ENCODE measurements around the gene C17orf67.

Gene C17orf67

GRCh38 chr17:56770427-56770826 is 63.3 kb downstream of the C17orf67 start:
- no peaks in the 10 kb centered on the region for H3F3A ChIP-seq (ENCODE audit: insufficient read depth)
- H4K20me1 ChIP-seq (ENCODE audit: low read depth, low read length) = no peaks in the 10 kb centered on the region
- no peak overlapping the region for H3K9ac ChIP-seq (ENCODE audit: low read length)
- H3K4me2 ChIP-seq (ENCODE audit: low read depth, low read length, poor library complexity, severe bottlenecking) = no peak overlapping the region
- H3K9me2 ChIP-seq (replicated peaks; ENCODE audit: insufficient read depth, low read length) = no peaks in the 10 kb centered on the region
- TF ChIP-seq CTCF (IDR thresholded peaks at IDR 0.05; ENCODE audit: insufficient read depth, low read length, poor library complexity, severe bottlenecking) = no peak
- no peak overlapping the region for H3K4me3 ChIP-seq (ENCODE audit: insufficient read depth, low read length, poor library complexity, severe bottlenecking)
- H3K9me3 ChIP-seq (ENCODE audit: insufficient read depth, low read length) = no peaks in the 10 kb centered on the region
- no peaks in the 10 kb centered on the region for H3K27me3 ChIP-seq (ENCODE audit: low read length)
- no peak overlapping the region for H2AFZ ChIP-seq (ENCODE audit: low read depth, low read length, severe bottlenecking)
- no peak overlapping the region for H3K27ac ChIP-seq (ENCODE audit: low read depth, low read length)
- H3K79me2 ChIP-seq (ENCODE audit: insufficient read depth, low read length) = no peaks in the 10 kb centered on the region
- no peaks in the 10 kb centered on the region for H3K36me3 ChIP-seq (ENCODE audit: low read length)

GRCh38 chr17:56765449-56765848 is 68.3 kb downstream of the C17orf67 start:
- H3K4me2 ChIP-seq (ENCODE audit: low read depth, low read length, poor library complexity, severe bottlenecking) = no peak overlapping the region
- no peak overlapping the region for H3K9ac ChIP-seq (ENCODE audit: low read length)
- H3K79me2 ChIP-seq (ENCODE audit: insufficient read depth, low read length) = no peaks in the 10 kb centered on the region
- H3F3A ChIP-seq (ENCODE audit: insufficient read depth) = no peaks in the 10 kb centered on the region
- no peak overlapping the region for H2AFZ ChIP-seq (ENCODE audit: low read depth, low read length, severe bottlenecking)
- H3K9me3 ChIP-seq (ENCODE audit: insufficient read depth, low read length) = no peaks in the 10 kb centered on the region
- H3K9me2 ChIP-seq (replicated peaks; ENCODE audit: insufficient read depth, low read length) = no peaks in the 10 kb centered on the region
- no peaks in the 10 kb centered on the region for H3K27me3 ChIP-seq (ENCODE audit: low read length)
- H3K27ac ChIP-seq (ENCODE audit: low read depth, low read length) = no peak overlapping the region
- no peaks in the 10 kb centered on the region for H3K36me3 ChIP-seq (ENCODE audit: low read length)
- no peak overlapping the region for H3K4me3 ChIP-seq (ENCODE audit: insufficient read depth, low read length, poor library complexity, severe bottlenecking)
- H4K20me1 ChIP-seq (ENCODE audit: low read depth, low read length) = no peaks in the 10 kb centered on the region
- no peak for TF ChIP-seq EZH2phosphoT487 (conservative IDR thresholded peaks at IDR 0.05; ENCODE audit: low read length)
- TF ChIP-seq CTCF (IDR thresholded peaks at IDR 0.05; ENCODE audit: insufficient read depth, low read length, poor library complexity, severe bottlenecking) = no peak

GRCh38 chr17:56762988-56763387 is 70.7 kb downstream of the C17orf67 start:
- Histone ChIP-seq H3K9me3 (ENCODE audit: insufficient read depth, low read length) (no peaks in the 10 kb centered on the region), H3K27me3 (ENCODE audit: low read length) (no peaks in the 10 kb centered on the region), H3K9me2 (replicated peaks; ENCODE audit: insufficient read depth, low read length) (no peaks in the 10 kb centered on the region), H3K9ac (ENCODE audit: low read length) (no peak overlapping the region), H3F3A (ENCODE audit: insufficient read depth) (no peaks in the 10 kb centered on the region), H2AFZ (ENCODE audit: low read depth, low read length, severe bottlenecking) (no peak overlapping the region), H3K79me2 (ENCODE audit: insufficient read depth, low read length) (no peaks in the 10 kb centered on the region), H3K4me3 (ENCODE audit: insufficient read depth, low read length, poor library complexity, severe bottlenecking) (no peak overlapping the region), H3K36me3 (ENCODE audit: low read length) (no peaks in the 10 kb centered on the region), H4K20me1 (ENCODE audit: low read depth, low read length) (no peaks in the 10 kb centered on the region), H3K27ac (ENCODE audit: low read depth, low read length) (no peak overlapping the region), H3K4me2 (ENCODE audit: low read depth, low read length, poor library complexity, severe bottlenecking) (no peak overlapping the region)
- TF ChIP-seq CTCF (IDR thresholded peaks at IDR 0.05; ENCODE audit: insufficient read depth, low read length, poor library complexity, severe bottlenecking) (no peak), EZH2phosphoT487 (conservative IDR thresholded peaks at IDR 0.05; ENCODE audit: low read length) (no peak)

- Histone ChIP-seq H3K9me2 (replicated peaks; ENCODE audit: insufficient read depth, low read length) (no peaks in the 10 kb centered on the region), H3K9ac (ENCODE audit: low read length) (no peak overlapping the region), H3K79me2 (ENCODE audit: insufficient read depth, low read length) (no peaks in the 10 kb centered on the region), H3K9me3 (ENCODE audit: insufficient read depth, low read length) (no peaks in the 10 kb centered on the region), H3K4me3 (ENCODE audit: insufficient read depth, low read length, poor library complexity, severe bottlenecking) (no peak overlapping the region), H3K27ac (ENCODE audit: low read depth, low read length) (no peak overlapping the region), H3F3A (ENCODE audit: insufficient read depth) (no peaks in the 10 kb centered on the region), H3K27me3 (ENCODE audit: low read length) (no peaks in the 10 kb centered on the region), H3K36me3 (ENCODE audit: low read length) (no peaks in the 10 kb centered on the region), H2AFZ (ENCODE audit: low read depth, low read length, severe bottlenecking) (no peak overlapping the region), H3K4me2 (ENCODE audit: low read depth, low read length, poor library complexity, severe bottlenecking) (no peak overlapping the region), H4K20me1 (ENCODE audit: low read depth, low read length) (no peaks in the 10 kb centered on the region)
- no peak for TF ChIP-seq EZH2phosphoT487 (conservative IDR thresholded peaks at IDR 0.05; ENCODE audit: low read length)
- TF ChIP-seq CTCF (IDR thresholded peaks at IDR 0.05; ENCODE audit: insufficient read depth, low read length, poor library complexity, severe bottlenecking) = no peak
Measured at GRCh38 chr17:56762144-56762543, 71.6 kb downstream of the C17orf67 start.
